D341Med (cell line): Measurements from ENCODE around the gene SNTA1.
"Not testable (repeated sequence)": the region's sequence is repeated elsewhere in the genome, so short reads cannot be mapped to it uniquely, and the experiment has no call there.

ENCODE experiments used
- DNase-seq: peaks from one replicate; pipeline ENCODE4 v3.0.0; 2012; ENCODE audit warnings: low spot score

Gene SNTA1

GRCh38 chr20:33393609-33394008, 50.0 kb downstream of the SNTA1 start:
- DNase-seq = no peak

GRCh38 chr20:33391722-33392415, 51.7 kb downstream of the SNTA1 start:
- DNase-seq = peak; percentile 87

GRCh38 chr20:33389326-33389725, 54.2 kb downstream of the SNTA1 start:
- DNase-seq = not testable (repeated sequence)

GRCh38 chr20:33388268-33388667, 55.3 kb downstream of the SNTA1 start:
- no peak for DNase-seq

- no peak for DNase-seq
These were observed 56.4 kb downstream of the SNTA1 start for GRCh38 chr20:33387177-33387576.

DNA sequence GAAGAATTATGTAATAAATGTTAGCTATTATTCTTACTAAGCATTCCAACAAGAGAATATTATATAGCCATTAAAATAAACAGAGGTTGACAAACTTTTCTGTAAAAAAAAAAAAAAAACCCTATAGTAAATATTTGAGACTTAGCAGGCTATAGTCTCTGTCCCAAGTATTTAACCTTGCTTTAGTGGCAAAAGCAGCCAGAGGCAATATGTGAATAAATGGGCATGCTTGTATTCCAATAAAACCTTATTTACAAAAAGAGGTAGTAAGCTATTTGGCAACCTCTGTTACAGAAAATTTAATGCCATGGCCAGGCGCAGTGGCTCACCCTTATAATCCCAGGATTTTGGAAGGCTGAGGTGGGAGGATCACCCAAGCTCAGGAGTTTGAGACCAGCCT, 56.9 kb downstream of the SNTA1 start:
- no peak for DNase-seq

DNA sequence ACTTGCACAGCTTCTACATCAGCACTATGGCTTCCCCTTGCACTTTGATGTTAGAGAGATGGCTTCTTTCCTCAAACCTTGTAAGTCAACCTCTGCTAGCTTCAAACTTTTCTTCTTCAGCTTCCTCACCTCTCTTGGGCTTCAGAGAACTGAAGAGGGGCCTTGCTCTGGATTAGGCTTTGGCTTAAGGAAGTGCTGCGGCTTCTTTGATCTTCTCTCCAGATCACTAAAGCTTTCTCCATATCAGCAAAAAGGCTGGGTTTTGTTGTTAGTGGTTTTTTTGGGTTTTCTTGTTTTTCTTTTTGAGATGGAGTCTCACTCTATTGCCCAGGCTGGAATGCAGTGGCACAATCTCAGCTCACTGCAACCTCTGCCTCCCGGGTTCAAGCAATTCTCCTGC, 66.2 kb downstream of the SNTA1 start:
- no peak for DNase-seq

- no peak for DNase-seq
These were observed 69.6 kb downstream of the SNTA1 start for GRCh38 chr20:33373735-33374605.

- DNase-seq = no peak
These were observed 70.5 kb downstream of the SNTA1 start for GRCh38 chr20:33372993-33373441.

DNA sequence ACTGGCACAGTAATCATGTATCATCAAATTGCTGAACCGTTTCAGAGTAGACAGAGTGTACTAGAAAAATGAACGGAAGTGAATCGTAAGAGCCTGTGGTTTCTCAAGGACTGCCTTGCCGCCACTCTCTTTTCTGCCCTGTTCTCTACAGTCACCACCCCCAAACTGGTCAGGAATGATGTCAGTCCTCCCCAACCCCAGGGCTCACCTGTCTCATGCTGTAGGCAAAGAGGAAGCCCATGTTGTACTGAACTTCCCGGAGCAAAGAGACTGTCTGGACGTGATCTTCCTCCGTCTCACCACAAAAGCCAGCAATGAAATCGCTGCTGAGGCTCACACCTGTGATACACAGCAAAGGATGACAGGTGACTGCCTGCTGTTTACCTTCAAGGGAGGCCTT, 73.3 kb downstream of the SNTA1 start:
- no peak for DNase-seq

DNA sequence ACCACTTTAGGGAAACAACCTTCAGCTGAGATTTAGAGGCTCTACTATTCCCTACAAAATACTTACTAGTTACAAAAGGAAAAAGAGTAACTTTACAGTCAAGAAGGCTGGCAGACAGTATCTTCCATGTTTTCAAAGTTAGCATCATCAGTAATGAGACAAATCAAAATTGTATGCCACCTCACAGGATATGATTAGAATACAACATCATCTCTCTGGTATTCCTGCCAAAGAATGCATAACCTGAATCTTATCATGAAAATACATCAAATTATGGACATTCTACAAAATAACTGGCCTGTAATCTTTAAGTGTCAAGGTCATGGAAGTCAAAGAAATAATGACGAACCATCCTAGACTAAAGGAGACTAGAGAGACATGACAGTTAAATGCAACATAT, 80.7 kb downstream of the SNTA1 start:
- no peak for DNase-seq

GRCh38 chr20:33359399-33360261, 83.9 kb downstream of the SNTA1 start:
- no peak for DNase-seq
